ENCODE results near the gene UBE2E1.
A peak's percentile ranks its signal among the peaks of the same experiment; 100 is the strongest.

UBE2E1 gene

GRCh38 chr3:23796518-23796917 is 9.2 kb upstream of the UBE2E1 start:
- no peak for DNase-seq (ENCODE audit: low spot score)

DNA sequence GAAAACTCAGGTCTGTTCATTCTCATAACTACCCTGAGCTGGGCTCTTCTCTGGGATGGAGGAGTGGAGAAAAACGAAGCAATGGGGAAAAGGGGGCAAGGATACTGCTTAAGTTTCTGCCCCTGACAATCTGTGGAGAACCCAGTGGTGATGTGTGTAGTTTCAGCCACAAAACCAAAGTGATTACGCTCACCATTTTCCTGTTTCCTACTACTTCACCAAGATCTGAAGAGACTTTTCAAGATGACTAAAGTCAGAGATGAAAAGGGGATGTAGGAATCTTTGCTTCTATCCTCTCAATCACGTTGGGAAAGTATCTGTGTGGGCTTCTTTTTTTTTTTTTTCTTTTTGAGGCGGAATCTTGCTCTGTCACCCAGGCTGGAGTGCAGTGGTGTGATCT is 8.3 kb upstream of the UBE2E1 start:
- DNase-seq (ENCODE audit: low spot score), result no peak

GRCh38 chr3:23798456-23798855 is 7.3 kb upstream of the UBE2E1 start:
- DNase-seq (ENCODE audit: low spot score), result no peak

DNA sequence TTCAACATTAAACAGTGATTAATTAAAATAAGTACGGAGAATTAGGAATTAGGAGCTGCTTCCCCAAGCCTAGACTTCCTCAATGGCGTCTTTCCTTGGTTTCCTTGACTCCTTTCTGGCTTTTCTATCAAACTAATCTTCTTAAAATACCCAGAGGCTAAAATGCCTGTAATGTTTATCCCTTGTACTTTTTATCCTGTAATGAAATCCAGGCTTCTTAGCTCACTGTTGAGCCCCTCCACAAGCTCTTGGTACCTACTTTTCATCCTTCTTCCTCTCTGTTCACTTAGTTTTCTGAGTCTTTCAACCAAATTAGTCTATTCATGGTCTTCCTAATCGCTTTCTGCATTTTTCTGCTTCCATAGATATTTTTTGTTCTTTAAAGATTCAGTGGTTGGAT is 6.9 kb upstream of the UBE2E1 start:
- no peak for DNase-seq (ENCODE audit: low spot score)

GRCh38 chr3:23800731-23801130 is 5.0 kb upstream of the UBE2E1 start:
- no peak for DNase-seq (ENCODE audit: low spot score)

GRCh38 chr3:23804441-23805209 is 1.1 kb upstream of the UBE2E1 start:
- no peak for DNase-seq (ENCODE audit: low spot score)

DNA sequence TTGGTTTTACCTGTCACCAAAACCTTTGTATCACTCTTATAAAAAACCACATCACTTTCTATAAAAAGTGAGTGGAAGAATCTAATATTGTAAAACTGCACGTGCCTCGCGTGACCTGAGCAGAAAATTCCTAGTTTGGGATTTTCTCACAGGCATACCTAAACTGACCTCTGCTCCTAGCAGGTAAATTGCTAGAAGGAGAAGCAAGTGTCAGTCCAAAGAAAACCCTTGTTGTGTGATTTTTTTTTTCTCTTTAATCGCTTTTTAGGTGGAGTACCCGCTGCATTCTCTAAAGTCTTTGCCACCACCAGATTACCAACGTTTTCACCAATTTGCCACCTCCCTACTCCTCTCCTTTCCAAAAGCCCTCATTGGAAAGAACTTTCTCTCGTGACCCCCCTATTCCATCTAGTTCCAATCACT is 534 bp upstream of the UBE2E1 start:
- DNase-seq (ENCODE audit: low spot score), result no peak

DNA sequence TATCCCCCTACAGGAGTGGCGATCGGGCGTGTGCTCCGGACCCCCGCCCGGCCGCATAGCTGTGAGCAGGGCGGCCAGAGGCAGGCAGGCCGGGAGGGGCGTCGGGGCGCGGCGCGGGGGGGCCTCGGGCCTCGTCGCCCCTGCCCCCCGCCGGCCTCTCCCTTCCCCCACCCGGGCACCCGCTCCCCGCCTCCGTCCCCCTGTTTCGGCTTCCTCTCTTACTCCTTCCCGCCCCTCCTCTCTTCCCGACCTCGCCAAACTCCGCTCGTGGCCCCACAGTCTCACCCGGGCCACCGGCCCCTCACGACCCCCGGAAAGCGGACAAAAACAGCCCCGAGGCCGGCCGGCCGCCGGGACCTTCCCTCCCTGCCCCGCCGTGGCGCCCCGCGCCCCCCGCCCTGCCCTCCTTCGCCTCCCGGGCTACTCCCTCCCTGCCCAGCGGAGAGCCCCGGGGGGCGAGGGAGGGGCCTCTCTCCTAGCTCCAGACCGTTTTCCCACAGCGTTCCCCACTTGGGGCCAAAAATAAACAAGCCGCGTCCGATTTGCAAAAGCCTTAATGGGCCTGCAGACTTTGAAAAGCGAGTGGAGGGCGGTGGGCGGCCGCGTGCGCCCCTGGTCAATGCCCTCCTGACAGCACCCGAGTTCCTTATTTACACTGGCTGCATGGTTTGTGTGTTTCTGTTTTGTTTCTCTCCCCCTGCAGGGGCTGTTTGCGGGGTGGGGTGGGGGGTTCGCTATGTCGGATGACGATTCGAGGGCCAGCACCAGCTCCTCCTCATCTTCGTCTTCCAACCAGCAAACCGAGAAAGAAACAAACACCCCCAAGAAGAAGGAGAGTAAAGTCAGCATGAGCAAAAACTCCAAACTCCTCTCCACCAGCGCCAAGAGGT is 1.0 kb downstream of the UBE2E1 start:
- no peak for DNase-seq (ENCODE audit: low spot score)

GRCh38 chr3:23807424-23808015 is 1.8 kb downstream of the UBE2E1 start:
- peak; percentile 25 for DNase-seq (ENCODE audit: low spot score)

DNA sequence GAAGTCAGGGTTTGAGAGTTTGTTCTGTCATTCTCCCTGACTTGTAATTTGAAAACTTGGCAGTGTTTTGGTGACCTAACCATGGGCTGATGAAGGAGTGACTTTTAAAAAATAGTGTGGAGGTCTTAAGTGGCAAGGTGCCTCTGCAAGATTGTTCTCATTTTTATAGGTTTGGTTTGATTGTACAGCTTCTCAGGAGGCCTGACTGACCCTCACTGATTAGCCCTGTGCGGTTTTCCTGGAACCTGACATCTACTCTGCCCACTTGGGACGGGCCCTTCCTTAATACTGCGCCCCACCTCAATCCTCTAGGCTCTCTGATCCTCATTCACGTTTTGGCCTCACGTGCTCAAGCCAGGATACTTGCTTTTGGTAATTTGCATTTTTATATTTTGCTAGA is 2.8 kb downstream of the UBE2E1 start:
- peak; percentile 63 for DNase-seq (ENCODE audit: low spot score)

DNA sequence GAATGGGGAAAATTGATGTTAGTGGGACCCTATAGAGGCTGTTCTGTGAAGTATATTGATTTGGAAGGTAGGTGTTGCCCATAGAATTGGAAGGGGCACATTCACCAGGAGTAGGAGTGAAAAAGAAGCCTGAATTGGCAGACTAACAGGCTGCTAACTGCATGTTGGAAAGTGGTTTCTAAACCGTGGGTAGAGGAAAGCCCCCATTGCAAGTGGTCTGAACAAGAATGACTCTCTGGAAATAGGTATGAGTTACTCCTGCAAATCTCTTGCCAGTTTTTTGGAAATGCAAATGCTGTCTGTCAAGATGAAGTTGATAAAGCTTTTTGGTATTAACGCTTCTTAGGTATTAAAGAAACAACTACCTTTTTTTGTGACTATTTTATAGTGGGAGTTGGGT is 3.5 kb downstream of the UBE2E1 start:
- DNase-seq (ENCODE audit: low spot score), result peak; percentile 24

- DNase-seq (ENCODE audit: low spot score), result peak; percentile 53
These were observed 4.1 kb downstream of the UBE2E1 start for GRCh38 chr3:23809840-23810342.

GRCh38 chr3:23810343-23811184 is 4.8 kb downstream of the UBE2E1 start:
- DNase-seq (ENCODE audit: low spot score), result peak; percentile 43

- DNase-seq (ENCODE audit: low spot score), result no peak
These were observed 5.4 kb downstream of the UBE2E1 start for GRCh38 chr3:23811185-23811527.

GRCh38 chr3:23811919-23812318 is 6.2 kb downstream of the UBE2E1 start:
- DNase-seq (ENCODE audit: low spot score), result no peak

GRCh38 chr3:23815879-23816278 is 10.1 kb downstream of the UBE2E1 start:
- DNase-seq (ENCODE audit: low spot score), result no peak

GRCh38 chr3:23816721-23817120 is 11.0 kb downstream of the UBE2E1 start:
- no peak for DNase-seq (ENCODE audit: low spot score)

- no peak for DNase-seq (ENCODE audit: low spot score)
These were observed 11.9 kb downstream of the UBE2E1 start for GRCh38 chr3:23817508-23818223.

DNA sequence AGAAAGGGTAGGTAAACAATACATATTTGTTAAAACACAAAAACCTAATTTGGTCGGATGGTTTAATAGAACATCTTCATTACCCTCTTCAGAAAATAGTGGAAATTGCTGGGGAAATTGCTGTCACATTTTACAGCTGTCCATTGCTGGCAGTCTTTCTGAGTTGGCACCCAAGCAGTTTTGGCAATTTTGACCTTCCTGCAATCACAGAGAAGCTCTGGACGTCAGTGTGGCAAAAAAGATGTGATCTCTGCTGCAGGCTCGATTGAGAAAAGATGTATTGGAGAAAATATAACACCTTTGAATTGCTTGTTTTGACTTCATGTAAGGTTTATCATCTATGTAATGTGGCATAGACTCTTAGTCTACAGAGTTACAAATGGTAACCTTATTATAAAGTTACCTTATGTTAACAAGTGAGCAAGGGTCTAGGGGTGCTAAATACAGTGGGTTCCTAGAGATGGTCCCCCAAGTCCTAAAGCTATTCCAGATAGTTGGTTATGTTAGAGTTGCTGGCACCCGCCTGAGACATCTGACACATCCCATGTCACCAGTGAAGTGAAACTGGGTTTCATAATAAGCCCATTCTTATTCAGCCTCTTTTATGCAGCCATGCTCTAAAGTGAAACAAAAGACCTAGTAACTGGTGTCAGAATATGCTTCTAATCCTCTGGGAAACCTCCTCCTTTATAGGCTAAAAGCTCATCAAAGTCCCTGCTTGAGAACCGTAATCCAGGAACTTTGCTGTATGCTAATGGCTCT is 14.0 kb downstream of the UBE2E1 start:
- no peak for DNase-seq (ENCODE audit: low spot score)

GRCh38 chr3:23820888-23821287 is 15.1 kb downstream of the UBE2E1 start:
- no peak for DNase-seq (ENCODE audit: low spot score)

Measured in hematopoietic multipotent progenitor cell treated with erythropoietin and hydrocortisone succinate and interleukin-3 and kit ligand, for 15 days (in vitro differentiated cells).